GM10266 (cell line): Measurements from ENCODE around the gene TBC1D30.

Source experiments
- DNase-seq: peaks from one replicate; pipeline ENCODE4 v3.0.0; 2012; ENCODE audit errors: extremely low spot score
- TF ChIP-seq, protein P1 (sequence below): IDR thresholded peaks from 2 replicates; pipeline ENCODE4 v1.5.1; 2012; ENCODE audit warnings: mild to moderate bottlenecking, low read depth; ENCODE audit not compliant: control insufficient read depth, insufficient read depth; ENCODE audit errors: missing control alignments

The TBC1D30 gene

DNA sequence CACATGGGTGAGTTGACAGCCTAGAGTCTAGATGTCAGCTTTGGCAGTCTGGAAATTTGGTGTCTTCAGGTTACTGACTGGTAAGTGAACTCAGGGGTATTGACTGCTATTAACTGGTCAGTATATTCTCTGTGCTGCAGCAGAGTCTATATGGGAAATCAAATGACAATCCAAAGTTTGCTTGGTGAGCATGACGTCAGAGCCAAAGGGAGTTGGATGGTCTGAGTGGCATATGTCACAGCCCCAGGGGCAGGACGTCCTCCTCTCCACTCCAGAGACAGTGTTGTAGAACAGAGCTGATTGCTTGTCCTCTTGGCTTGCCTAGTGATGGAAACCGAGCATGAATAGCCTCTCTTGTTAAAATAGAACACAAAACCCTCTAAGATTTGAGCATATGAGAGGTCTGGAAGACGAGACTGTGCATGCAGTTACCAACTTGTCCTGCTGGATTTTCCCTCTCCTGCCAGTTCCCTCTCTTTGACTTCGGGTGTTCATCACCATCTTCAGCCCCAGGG is 3.3 kb upstream of the TBC1D30 start:
- TF ChIP-seq, protein P1, sequence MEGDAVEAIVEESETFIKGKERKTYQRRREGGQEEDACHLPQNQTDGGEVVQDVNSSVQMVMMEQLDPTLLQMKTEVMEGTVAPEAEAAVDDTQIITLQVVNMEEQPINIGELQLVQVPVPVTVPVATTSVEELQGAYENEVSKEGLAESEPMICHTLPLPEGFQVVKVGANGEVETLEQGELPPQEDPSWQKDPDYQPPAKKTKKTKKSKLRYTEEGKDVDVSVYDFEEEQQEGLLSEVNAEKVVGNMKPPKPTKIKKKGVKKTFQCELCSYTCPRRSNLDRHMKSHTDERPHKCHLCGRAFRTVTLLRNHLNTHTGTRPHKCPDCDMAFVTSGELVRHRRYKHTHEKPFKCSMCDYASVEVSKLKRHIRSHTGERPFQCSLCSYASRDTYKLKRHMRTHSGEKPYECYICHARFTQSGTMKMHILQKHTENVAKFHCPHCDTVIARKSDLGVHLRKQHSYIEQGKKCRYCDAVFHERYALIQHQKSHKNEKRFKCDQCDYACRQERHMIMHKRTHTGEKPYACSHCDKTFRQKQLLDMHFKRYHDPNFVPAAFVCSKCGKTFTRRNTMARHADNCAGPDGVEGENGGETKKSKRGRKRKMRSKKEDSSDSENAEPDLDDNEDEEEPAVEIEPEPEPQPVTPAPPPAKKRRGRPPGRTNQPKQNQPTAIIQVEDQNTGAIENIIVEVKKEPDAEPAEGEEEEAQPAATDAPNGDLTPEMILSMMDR = no peak
- no peak for DNase-seq

DNA sequence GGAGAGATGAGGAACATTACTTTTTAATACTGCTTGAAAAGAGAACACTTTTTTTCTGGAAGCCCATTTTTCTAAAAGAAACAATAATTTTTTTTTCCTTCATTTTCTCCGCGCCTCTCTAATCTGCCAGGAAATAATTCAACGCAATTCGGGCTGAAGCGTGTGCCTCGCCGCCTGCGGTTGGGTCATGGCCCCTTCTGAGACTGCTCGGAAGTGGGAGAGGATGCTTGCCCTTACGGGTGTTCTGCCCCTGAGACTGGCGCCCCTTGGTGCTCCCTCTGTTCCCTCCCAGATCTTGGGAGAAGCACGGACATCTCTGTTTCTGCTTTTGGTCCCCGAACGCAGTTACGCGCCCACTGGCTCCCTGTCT is 332 bp upstream of the TBC1D30 start:
- DNase-seq = no peak
- TF ChIP-seq, protein P1 = no peak

DNA sequence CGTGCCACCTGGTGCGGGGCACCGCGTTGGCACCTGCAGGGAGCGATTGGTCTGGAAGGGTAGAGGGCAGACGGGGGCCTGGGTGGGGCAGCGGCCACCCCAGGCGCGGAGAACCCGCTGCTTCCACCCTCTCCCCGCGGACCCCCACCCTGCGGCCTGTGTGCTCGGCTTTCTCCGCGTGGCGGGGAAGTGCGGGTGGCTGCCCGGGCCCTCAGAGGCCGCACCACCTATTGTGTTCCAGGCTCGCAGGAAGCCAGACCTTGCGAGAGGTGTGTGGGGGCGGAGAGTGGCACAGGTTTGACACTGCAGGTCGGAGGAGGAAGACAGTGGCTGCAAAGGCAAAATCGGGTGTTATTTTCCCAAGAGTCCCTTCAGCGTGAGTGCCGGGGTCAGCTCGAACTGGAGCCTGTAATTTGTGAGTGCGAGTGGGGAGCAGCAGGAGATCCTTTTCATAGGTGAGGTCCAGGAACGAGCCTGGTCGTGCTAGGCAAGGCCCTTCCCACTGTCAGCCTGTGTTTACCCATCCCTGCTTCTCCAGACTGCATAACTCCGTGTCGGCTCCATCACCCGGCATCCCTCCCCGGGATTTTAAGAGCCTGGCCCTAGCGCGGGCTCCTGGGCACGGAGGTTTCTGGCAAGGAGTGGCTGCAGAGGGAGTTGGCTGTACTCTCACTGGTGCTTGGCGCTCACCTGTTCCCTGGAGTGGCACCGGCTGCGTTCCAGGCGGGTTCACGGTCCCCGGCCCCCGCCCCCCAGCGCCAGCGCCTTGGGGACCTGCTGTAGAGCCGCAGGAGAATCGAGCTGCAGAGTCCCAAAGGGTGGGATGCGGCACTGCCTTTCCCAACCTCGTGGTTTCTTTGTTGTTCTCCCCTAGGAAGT is 935 bp downstream of the TBC1D30 start:
- TF ChIP-seq, protein P1 = no peak
- peak; percentile 20 for DNase-seq

DNA sequence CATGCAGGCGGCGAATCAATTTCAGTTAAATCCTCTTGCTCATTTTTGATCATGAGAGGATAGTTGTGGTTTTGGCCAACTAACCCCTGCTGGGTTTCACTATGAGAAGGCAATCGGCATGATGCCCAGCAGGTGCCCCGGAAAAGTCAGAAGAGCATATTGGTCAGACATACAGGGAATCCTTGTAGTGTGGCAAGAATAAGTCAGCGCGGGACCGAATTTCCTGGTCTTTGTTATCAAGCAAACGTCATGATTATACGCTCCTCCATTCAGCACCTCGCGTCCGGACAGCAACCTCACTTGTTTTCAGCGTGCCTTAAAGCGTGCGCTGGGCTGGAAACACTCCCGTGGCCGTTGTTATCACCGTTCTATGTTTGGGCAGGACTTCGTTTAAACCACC is 1.8 kb downstream of the TBC1D30 start:
- peak; percentile 76 for DNase-seq
- TF ChIP-seq, protein P1 = no peak

DNA sequence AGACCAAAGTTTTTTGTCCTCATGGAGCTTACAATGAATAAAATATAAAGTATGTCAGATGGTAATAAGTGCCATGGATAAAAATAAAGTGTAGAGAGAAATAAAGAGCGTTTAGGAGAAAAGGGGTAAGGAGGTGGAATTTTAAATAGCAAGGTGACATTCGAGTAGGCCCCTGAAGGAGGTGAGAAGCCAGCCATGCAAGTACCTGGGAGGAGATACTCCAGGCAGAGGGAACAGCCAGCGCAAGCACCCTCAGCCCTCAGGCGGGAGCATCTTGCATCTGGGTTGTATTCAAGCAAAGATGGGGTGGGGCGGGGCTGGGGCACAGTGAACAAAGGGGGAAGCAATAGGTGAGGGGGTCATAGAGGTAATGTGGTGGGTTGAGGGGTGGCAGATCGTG is 4.3 kb downstream of the TBC1D30 start:
- TF ChIP-seq, protein P1 = no peak
- no peak for DNase-seq

DNA sequence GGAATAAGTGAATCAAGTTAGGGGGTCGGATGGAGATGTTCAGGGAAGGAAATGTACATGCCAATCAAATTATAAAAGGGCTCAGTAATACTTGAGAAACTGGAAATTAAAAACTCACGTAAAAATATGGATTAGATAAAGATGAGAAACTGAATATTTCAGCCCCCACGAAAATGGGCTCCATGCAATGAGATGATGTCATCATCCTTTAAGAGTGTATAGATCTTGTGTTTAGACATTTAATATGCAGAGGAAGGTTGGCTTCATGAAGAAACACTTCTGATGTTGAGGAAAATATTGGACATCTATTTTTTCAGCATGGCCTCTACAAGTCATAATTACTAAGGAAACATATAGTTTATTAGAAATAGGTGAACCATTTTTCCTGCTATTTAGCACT is 9.5 kb downstream of the TBC1D30 start:
- TF ChIP-seq, protein P1 = no peak
- DNase-seq = no peak

DNA sequence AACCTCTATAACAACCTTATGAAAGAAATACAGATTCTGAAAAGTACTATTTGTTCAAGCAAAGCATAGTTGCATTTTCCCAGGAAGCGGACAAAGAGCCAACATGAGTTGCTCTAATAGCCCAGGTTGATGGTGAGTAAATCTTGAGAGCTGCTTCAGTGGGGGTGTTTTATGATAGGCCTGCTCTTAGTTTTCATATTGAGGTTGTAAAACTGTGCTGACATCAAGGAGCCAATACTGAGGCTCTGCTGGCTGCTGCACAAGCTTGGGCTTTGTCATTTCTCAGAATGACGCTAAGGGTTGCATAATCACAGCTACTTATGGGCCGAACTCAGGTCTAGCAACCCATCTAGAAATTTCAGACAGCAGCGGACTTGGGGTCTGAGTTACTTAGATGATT is 11.5 kb downstream of the TBC1D30 start:
- no peak for DNase-seq
- TF ChIP-seq, protein P1 = no peak
